IMR-90 (cell line): ENCODE data around the gene ANKK1. TPM values are rescaled to one million over a fixed set of nuclear protein-coding genes. Genes with fewer than 3 reads are reported as not detected.
A peak's percentile ranks its signal among the peaks of the same experiment; 100 is the strongest.

Experiments
- ATAC-seq: fragments of 200-7000 bp; cut with Tn5 transposase; 2 replicates; pipeline ENCODE4 v1.9.1; 2020; ENCODE audit warnings: low read depth, mild to moderate bottlenecking, moderate library complexity
- BruUV-seq: library from RNA; stranded (reverse); fragments of 400-500 nt; replicated peaks from 2 replicates; lab custom pipeline; 2021; lab: Mats Ljungman, UMichigan
- CTCF ChIA-PET: fragments of 300-600 bp; formaldehyde crosslinking; extraction: SDS; loops from one replicate; lab custom pipeline; 2021; ENCODE audit warnings: antibody characterized with exemption; lab: Yijun Ruan, JAX
- POLR2A ChIA-PET: fragments of 300-600 bp; sonication (Branson Sonifier 250); formaldehyde crosslinking; loops from one replicate; lab custom pipeline; 2022; ENCODE audit warnings: antibody characterized with exemption; ENCODE audit not compliant: unreplicated experiment; lab: Charles Lee
- DNase-seq: peaks from one replicate; pipeline ENCODE4 v3.0.0; 2013
- H2AFZ ChIP-seq: replicated peaks from 2 replicates; pipeline ENCODE3; 2013; ENCODE audit warnings: low read length, mild to moderate bottlenecking; ENCODE audit not compliant: poor library complexity
- H2AK5ac ChIP-seq: 2 replicates; pipeline ENCODE4 v1.6.1; 2013; ENCODE audit warnings: low read depth, low read length, inconsistent platforms
- H2AK9ac ChIP-seq: replicated peaks from 2 replicates; pipeline ENCODE3; 2013; ENCODE audit warnings: mild to moderate bottlenecking, low read depth, low read length, moderate library complexity; ENCODE audit not compliant: poor library complexity
- H2BK120ac ChIP-seq: 2 replicates; pipeline ENCODE4 v1.6.1; 2013; ENCODE audit warnings: low read depth, low read length, inconsistent platforms
- H2BK15ac ChIP-seq: 3 replicates; pipeline ENCODE4 v1.6.1; 2013; ENCODE audit warnings: low read depth, low read length, inconsistent platforms
- H2BK20ac ChIP-seq: 2 replicates; pipeline ENCODE4 v1.6.1; 2013; ENCODE audit warnings: low read depth, mild to moderate bottlenecking, inconsistent platforms, low read length, moderate library complexity
- H2BK5ac ChIP-seq: 2 replicates; pipeline ENCODE4 v1.6.1; 2013; ENCODE audit warnings: mild to moderate bottlenecking, low read depth, low read length, inconsistent platforms; ENCODE audit not compliant: poor library complexity, severe bottlenecking
- H3K14ac ChIP-seq: replicated peaks from 2 replicates; pipeline ENCODE4 v1.6.1; 2013; ENCODE audit warnings: low read depth, low read length, inconsistent platforms
- H3K18ac ChIP-seq: 2 replicates; pipeline ENCODE4 v1.6.1; 2013; ENCODE audit warnings: low read depth, low read length, control low read depth
- H3K23ac ChIP-seq: 2 replicates; pipeline ENCODE4 v1.6.1; 2013; ENCODE audit warnings: low read depth, low read length, inconsistent platforms
- H3K27ac ChIP-seq: 2 replicates; pipeline ENCODE4 v1.5.1; 2013; ENCODE audit warnings: mild to moderate bottlenecking, control low read depth, low read length; ENCODE audit not compliant: insufficient read depth
- H3K27me3 ChIP-seq: 2 replicates; pipeline ENCODE4 v1.6.1; 2013; ENCODE audit warnings: low read length; ENCODE audit not compliant: control insufficient read depth, insufficient read depth
- H3K36me3 ChIP-seq: 2 replicates; pipeline ENCODE4 v1.6.1; 2013; ENCODE audit warnings: low read length, mixed read lengths; ENCODE audit not compliant: control insufficient read depth, insufficient read depth
- H3K4ac ChIP-seq: 2 replicates; pipeline ENCODE4 v1.6.1; 2013; ENCODE audit warnings: low read depth, low read length, inconsistent platforms
- H3K4me1 ChIP-seq: 2 replicates; pipeline ENCODE4 v1.6.1; 2013; ENCODE audit warnings: low read length, mixed read lengths; ENCODE audit not compliant: control insufficient read depth, insufficient read depth
- H3K4me2 ChIP-seq: 2 replicates; pipeline ENCODE4 v1.6.1; 2013; ENCODE audit warnings: low read depth, mild to moderate bottlenecking, control low read depth, low read length, moderate library complexity
- H3K4me3 ChIP-seq: 2 replicates; pipeline ENCODE4 v1.5.1; 2013; ENCODE audit warnings: low read depth, mild to moderate bottlenecking, control low read depth, low read length, moderate library complexity; ENCODE audit not compliant: insufficient read depth
- H3K56ac ChIP-seq: 2 replicates; pipeline ENCODE4 v1.6.1; 2013; ENCODE audit warnings: low read length, inconsistent platforms; ENCODE audit not compliant: insufficient read depth; ENCODE audit errors: extremely low read depth
- H3K79me1 ChIP-seq, 2 experiments: 2 replicates each; pipeline ENCODE4 v1.6.1; 2013; ENCODE audit warnings: low read length in 2 of 2, inconsistent platforms in 1 of 2, low read depth in 1 of 2
- H3K9ac ChIP-seq: 2 replicates; pipeline ENCODE4 v1.6.1; 2013; ENCODE audit warnings: low read depth, low read length, control low read depth
- H3K9me1 ChIP-seq: 2 replicates; pipeline ENCODE4 v1.6.1; 2013; ENCODE audit warnings: low read length, inconsistent platforms; ENCODE audit not compliant: insufficient read depth
- H3K9me3 ChIP-seq: 2 replicates; pipeline ENCODE4 v1.6.1; 2013; ENCODE audit warnings: low read length; ENCODE audit not compliant: control insufficient read depth, insufficient read depth
- H4K20me1 ChIP-seq: 2 replicates; pipeline ENCODE4 v1.6.1; 2013; ENCODE audit warnings: low read length, inconsistent platforms; ENCODE audit not compliant: insufficient read depth
- H4K5ac ChIP-seq: 2 replicates; pipeline ENCODE4 v1.6.1; 2013; ENCODE audit warnings: mild to moderate bottlenecking, low read depth, low read length, control low read depth
- H4K8ac ChIP-seq, 2 experiments: 2 replicates each; pipeline ENCODE4 v1.6.1; 2013; ENCODE audit warnings: low read depth in 2 of 2, low read length in 2 of 2, control low read depth in 1 of 2, inconsistent platforms in 1 of 2
- H4K91ac ChIP-seq: 2 replicates; pipeline ENCODE4 v1.6.1; 2013; ENCODE audit warnings: low read depth, low read length, inconsistent platforms; ENCODE audit not compliant: insufficient read depth
- BHLHE40 ChIP-seq: fragments of 150-350 bp; IDR thresholded peaks from 2 replicates; pipeline ENCODE4 v1.6.1; 2016; ENCODE audit warnings: mild to moderate bottlenecking, low read depth, low read length
- CHD1 ChIP-seq: IDR thresholded peaks from 2 replicates; pipeline ENCODE4 v1.6.1; 2012; ENCODE audit warnings: low read depth, low read length, improper control_type of control experiment
- FOS ChIP-seq: fragments of 150-350 bp; IDR thresholded peaks from 2 replicates; pipeline ENCODE4 v1.6.1; 2016; ENCODE audit warnings: low read depth, low read length
- MAZ ChIP-seq: IDR thresholded peaks from 2 replicates; pipeline ENCODE4 v1.6.1; 2012; ENCODE audit warnings: low read depth, mild to moderate bottlenecking, low read length, improper control_type of control experiment, moderate library complexity, borderline replicate concordance
- MXI1 ChIP-seq: IDR thresholded peaks from 2 replicates; pipeline ENCODE4 v1.6.1; 2012; ENCODE audit warnings: low read depth, mild to moderate bottlenecking, low read length, moderate library complexity, borderline replicate concordance
- NFE2L2 ChIP-seq: fragments of 150-350 bp; IDR thresholded peaks from 2 replicates; pipeline ENCODE4 v1.6.1; 2016; ENCODE audit warnings: low read depth, mild to moderate bottlenecking, low read length
- POLR2A ChIP-seq: IDR thresholded peaks from 2 replicates; pipeline ENCODE4 v1.6.1; 2012; ENCODE audit warnings: mild to moderate bottlenecking, low read depth, low read length
- RAD21 ChIP-seq: IDR thresholded peaks from 2 replicates; pipeline ENCODE4 v1.6.1; 2012; ENCODE audit warnings: low read length, improper control_type of control experiment
- RCOR1 ChIP-seq: IDR thresholded peaks from 2 replicates; pipeline ENCODE4 v1.6.1; 2012; ENCODE audit warnings: mild to moderate bottlenecking, low read length, improper control_type of control experiment; ENCODE audit not compliant: insufficient replicate concordance
- RFX5 ChIP-seq: IDR thresholded peaks from 2 replicates; pipeline ENCODE4 v1.8.0; 2012; ENCODE audit warnings: low read depth, mild to moderate bottlenecking, low read length, moderate library complexity
- WGBS, 2 experiments: methylation state at CpG; one replicate each; pipeline versions ENCODE4 v1.1.5 to v1.1.7; 2013; ENCODE audit warnings: missing lambda C conversion rate in 2 of 2; ENCODE audit not compliant: insufficient read length in 1 of 2; ENCODE audit errors: extremely low coverage in 2 of 2; 5-methylcytosine and 5-hydroxymethylcytosine counted together
- dilution Hi-C: fragments of 300-500 bp; cut with HindIII; formaldehyde crosslinking; loops from one replicate; pipeline ENCODE4 v1.14.3; 2018; ENCODE audit warnings: low sequenced_read_pairs; ENCODE audit not compliant: unreplicated experiment
- in situ Hi-C: fragments of 300-500 bp; cut with MboI; formaldehyde crosslinking; loops from 3 replicates; pipeline ENCODE4 v1.14.3; 2019; ENCODE audit warnings: low sequenced_read_pairs, inconsistent platforms, mixed read lengths
- intact Hi-C: fragments of 100-400 bp; cut with micrococcal nuclease; formaldehyde crosslinking; loops from 2 replicates; pipeline ENCODE4 v1.10.0; 2022
- polyA plus RNA-seq, 3 experiments: library from polyadenylated mRNA; depleted of rRNA; stranded (reverse); fragments of >200 nt; gene quantifications; 2 replicates each; pipeline ENCODE4 v1.2.3, GENCODE V29; 2012; ENCODE audit warnings: low replicate concordance in 1 of 3
- total RNA-seq: library from RNA; depleted of rRNA; stranded (reverse); fragments of >200 nt; gene quantifications from 2 replicates; pipeline ENCODE4 v1.2.3, GENCODE V29; 2012
- TF ChIP-seq, protein P1 (sequence below): conservative IDR thresholded peaks from 2 replicates; pipeline ENCODE4 v1.5.1; 2012; ENCODE audit warnings: mild to moderate bottlenecking, low read depth, low read length, improper control_type of control experiment
- TF ChIP-seq, protein P2 (sequence below): fragments of 150-350 bp; IDR thresholded peaks from 2 replicates; pipeline ENCODE4 v1.6.1; 2016; ENCODE audit warnings: low read depth, mild to moderate bottlenecking, low read length, moderate library complexity, borderline replicate concordance
- TF ChIP-seq, protein P3 (sequence below): fragments of 150-350 bp; IDR thresholded peaks from 2 replicates; pipeline ENCODE4 v1.6.1; 2017; ENCODE audit warnings: mild to moderate bottlenecking, antibody characterized with exemption, low read length, low read depth

Gene ANKK1
- total and polyA plus RNA-seq, 2 of the 4 experiments (the other 2 are of a cell fraction): not detected

DNA sequence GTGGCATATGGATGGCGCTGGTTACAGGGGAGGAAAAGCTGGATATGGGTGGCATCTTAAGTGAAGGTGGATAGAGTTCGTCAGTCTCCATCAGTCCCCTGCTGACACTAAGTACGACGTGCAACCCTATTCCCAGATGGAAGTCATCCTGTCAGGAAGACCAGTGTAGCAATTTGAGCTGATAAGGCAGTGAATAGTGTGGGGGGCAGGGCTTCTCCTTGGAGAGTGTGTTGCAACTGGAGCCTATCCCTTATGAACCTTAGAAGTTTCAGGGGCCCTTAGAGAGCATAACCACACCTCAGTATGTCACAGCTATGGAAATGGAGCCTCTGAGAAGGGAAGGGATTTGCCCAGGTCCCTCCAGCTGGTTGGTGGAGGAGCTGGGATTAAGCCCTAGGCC is 36.1 kb upstream of the ANKK1 start:
- peaks cover 3% of the 10 kb centered on the region for H3K9me3 ChIP-seq
- intact Hi-C loops: no loop called here
- no peaks in the 10 kb centered on the region for H3K27me3 ChIP-seq
- no peak overlapping the region for H3K4ac ChIP-seq
- H2BK20ac ChIP-seq: no peak overlapping the region
- dilution Hi-C loops: no loop called here
- H4K8ac ChIP-seq: no peak overlapping the region
- H3K4me2 ChIP-seq: no peak overlapping the region
- ChIA-PET CTCF (no interaction called here), POLR2A (no interaction called here)
- no peak overlapping the region for H2AK9ac ChIP-seq
- H2BK120ac ChIP-seq: no peak overlapping the region
- no peak overlapping the region for H4K91ac ChIP-seq
- H3K36me3 ChIP-seq: peaks cover 4% of the 10 kb centered on the region; the same call in 1 of the 2 replicates
- no peak overlapping the region for H2BK5ac ChIP-seq
- no peak overlapping the region for H3K9ac ChIP-seq
- in situ Hi-C loops: no loop called here
- no TSS peak for BruUV-seq
- H3K18ac ChIP-seq: no peak overlapping the region
- no peak overlapping the region for H2AK5ac ChIP-seq
- no peak overlapping the region for H4K5ac ChIP-seq
- H2BK15ac ChIP-seq: no peak overlapping the region
- no peaks in the 10 kb centered on the region for H4K20me1 ChIP-seq
- WGBS, 2 experiments: 80% methylated on average over 1 of the region's 4 CpGs; no CpG with 5 or more reads in 1 of the 2 experiments
- H3K56ac ChIP-seq: no peak overlapping the region
- no peak overlapping the region for H3K4me3 ChIP-seq
- H3K23ac ChIP-seq: no peak overlapping the region
- H3K79me1 ChIP-seq: no peaks in the 10 kb centered on the region
- DNase-seq (no peak), ATAC-seq (peak; percentile 40; the same call in 1 of the 2 replicates)
- H3K4me1 ChIP-seq: peaks cover 6% of the 10 kb centered on the region; the same call in 1 of the 2 replicates
- TF ChIP-seq RFX5 (no peak), BHLHE40 (no peak), POLR2A (no peak), RCOR1 (no peak), CHD1 (no peak), RAD21 (no peak), NFE2L2 (no peak), FOS (no peak), MXI1 (no peak), MAZ (no peak)
- TF ChIP-seq, protein P1, sequence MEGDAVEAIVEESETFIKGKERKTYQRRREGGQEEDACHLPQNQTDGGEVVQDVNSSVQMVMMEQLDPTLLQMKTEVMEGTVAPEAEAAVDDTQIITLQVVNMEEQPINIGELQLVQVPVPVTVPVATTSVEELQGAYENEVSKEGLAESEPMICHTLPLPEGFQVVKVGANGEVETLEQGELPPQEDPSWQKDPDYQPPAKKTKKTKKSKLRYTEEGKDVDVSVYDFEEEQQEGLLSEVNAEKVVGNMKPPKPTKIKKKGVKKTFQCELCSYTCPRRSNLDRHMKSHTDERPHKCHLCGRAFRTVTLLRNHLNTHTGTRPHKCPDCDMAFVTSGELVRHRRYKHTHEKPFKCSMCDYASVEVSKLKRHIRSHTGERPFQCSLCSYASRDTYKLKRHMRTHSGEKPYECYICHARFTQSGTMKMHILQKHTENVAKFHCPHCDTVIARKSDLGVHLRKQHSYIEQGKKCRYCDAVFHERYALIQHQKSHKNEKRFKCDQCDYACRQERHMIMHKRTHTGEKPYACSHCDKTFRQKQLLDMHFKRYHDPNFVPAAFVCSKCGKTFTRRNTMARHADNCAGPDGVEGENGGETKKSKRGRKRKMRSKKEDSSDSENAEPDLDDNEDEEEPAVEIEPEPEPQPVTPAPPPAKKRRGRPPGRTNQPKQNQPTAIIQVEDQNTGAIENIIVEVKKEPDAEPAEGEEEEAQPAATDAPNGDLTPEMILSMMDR: no peak
- TF ChIP-seq, protein P2, sequence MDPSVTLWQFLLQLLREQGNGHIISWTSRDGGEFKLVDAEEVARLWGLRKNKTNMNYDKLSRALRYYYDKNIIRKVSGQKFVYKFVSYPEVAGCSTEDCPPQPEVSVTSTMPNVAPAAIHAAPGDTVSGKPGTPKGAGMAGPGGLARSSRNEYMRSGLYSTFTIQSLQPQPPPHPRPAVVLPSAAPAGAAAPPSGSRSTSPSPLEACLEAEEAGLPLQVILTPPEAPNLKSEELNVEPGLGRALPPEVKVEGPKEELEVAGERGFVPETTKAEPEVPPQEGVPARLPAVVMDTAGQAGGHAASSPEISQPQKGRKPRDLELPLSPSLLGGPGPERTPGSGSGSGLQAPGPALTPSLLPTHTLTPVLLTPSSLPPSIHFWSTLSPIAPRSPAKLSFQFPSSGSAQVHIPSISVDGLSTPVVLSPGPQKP: no peak
- TF ChIP-seq, protein P3, sequence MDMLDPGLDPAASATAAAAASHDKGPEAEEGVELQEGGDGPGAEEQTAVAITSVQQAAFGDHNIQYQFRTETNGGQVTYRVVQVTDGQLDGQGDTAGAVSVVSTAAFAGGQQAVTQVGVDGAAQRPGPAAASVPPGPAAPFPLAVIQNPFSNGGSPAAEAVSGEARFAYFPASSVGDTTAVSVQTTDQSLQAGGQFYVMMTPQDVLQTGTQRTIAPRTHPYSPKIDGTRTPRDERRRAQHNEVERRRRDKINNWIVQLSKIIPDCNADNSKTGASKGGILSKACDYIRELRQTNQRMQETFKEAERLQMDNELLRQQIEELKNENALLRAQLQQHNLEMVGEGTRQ: no peak
- H2AFZ ChIP-seq: no peak overlapping the region
- peak overlapping the region; percentile 24; the same call in 1 of the 2 replicates for H3K27ac ChIP-seq
- peaks cover 4% of the 10 kb centered on the region; the same call in 1 of the 2 replicates for H3K9me1 ChIP-seq
- no peak overlapping the region for H3K14ac ChIP-seq
